ENCODE measurements around the gene PRKG1. TPM values are rescaled to one million over a fixed set of nuclear protein-coding genes. Genes with fewer than 3 reads are reported as not detected.
"Not testable (repeated sequence)": the region's sequence is repeated elsewhere in the genome, so short reads cannot be mapped to it uniquely, and the experiment has no call there.

PRKG1 gene
- total RNA-seq, 2 donors from 2014 or later: 8.1 to 16.6 TPM

- Histone ChIP-seq H3K4me3 (no peak overlapping the region), H3K36me3 (no peaks in the 10 kb centered on the region), H3K9me3 (no peaks in the 10 kb centered on the region), H3K27ac (no peak overlapping the region), H3K4me1 (no peaks in the 10 kb centered on the region), H3K9ac (ENCODE audit: low read depth in 2 of 2, low read length in 2 of 2) (no peak overlapping the region), H3K27me3 (no peaks in the 10 kb centered on the region)
- intact Hi-C loops (cut with DNase I): no loop called here
- no peak for TF ChIP-seq CTCF (IDR thresholded peaks at IDR 0.05)
- DNase-seq: no peak
Measured at GRCh38 chr10:51269821-51270220, 195.5 kb downstream of the PRKG1 start.

GRCh38 chr10:51270936-51271530, 196.7 kb downstream of the PRKG1 start:
- H3K4me3 ChIP-seq: no peak overlapping the region
- no peak overlapping the region for H3K9ac ChIP-seq (ENCODE audit: low read depth in 2 of 2, low read length in 2 of 2)
- no peak for DNase-seq
- H3K4me1 ChIP-seq: no peaks in the 10 kb centered on the region
- intact Hi-C loops (cut with DNase I): no loop called here
- no peaks in the 10 kb centered on the region for H3K27me3 ChIP-seq
- no peaks in the 10 kb centered on the region for H3K36me3 ChIP-seq
- no peak for TF ChIP-seq CTCF (IDR thresholded peaks at IDR 0.05)
- H3K27ac ChIP-seq: no peak overlapping the region
- no peaks in the 10 kb centered on the region for H3K9me3 ChIP-seq

GRCh38 chr10:51272099-51272498, 197.8 kb downstream of the PRKG1 start:
- H3K4me1 ChIP-seq; DNase-seq; H3K9ac ChIP-seq (ENCODE audit: low read depth in 2 of 2, low read length in 2 of 2); intact Hi-C loops (cut with DNase I); H3K36me3 ChIP-seq; H3K4me3 ChIP-seq; H3K27me3 ChIP-seq; H3K9me3 ChIP-seq; H3K27ac ChIP-seq: not testable (repeated sequence)

DNA sequence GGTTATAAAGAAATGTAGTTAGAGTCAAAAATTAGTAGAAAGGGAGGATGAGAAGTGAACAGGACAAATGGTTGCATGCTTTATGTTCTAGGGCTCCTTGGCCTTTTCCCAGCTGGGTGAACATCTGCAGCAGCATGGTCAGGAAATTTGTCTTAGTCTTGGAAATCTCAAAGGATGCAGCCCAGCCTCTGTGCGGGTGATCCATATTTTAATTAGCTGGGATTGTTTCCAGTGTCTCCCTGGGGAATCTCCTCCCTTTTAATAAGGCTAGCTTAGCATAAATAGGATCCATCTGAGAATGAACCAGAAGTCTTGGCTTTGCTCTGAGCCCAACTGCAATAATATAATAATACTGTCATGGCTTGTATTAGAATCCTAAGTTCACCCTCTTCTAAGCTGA, 198.3 kb downstream of the PRKG1 start:
- TF ChIP-seq CTCF (IDR thresholded peaks at IDR 0.05): no peak
- no peaks in the 10 kb centered on the region for H3K36me3 ChIP-seq
- DNase-seq: no peak
- H3K9ac ChIP-seq (ENCODE audit: low read depth in 2 of 2, low read length in 2 of 2): no peak overlapping the region
- intact Hi-C loops (cut with DNase I): no loop called here
- H3K9me3 ChIP-seq: no peaks in the 10 kb centered on the region
- H3K27me3 ChIP-seq: no peaks in the 10 kb centered on the region
- no peak overlapping the region for H3K4me3 ChIP-seq
- H3K27ac ChIP-seq: no peak overlapping the region
- H3K4me1 ChIP-seq: no peaks in the 10 kb centered on the region

DNA sequence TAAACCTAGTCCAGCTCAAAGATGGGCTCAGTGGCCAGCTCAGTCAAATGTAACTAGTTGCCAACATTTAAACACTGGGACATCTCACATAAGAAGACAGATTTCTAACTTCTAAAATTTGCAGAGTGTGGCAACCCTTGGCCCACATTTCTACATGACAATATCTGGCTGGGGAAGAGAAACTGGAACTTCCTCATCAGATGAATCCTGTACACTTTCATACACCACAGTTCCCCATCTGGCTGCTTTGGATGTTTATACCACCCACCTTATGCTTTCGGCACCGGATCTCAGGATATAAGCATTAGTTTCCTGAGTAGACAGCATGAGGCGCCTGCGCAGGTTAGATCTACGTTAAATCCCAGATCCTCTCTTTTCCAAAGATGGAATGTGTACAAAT, 199.3 kb downstream of the PRKG1 start:
- intact Hi-C loops (cut with DNase I): no loop called here
- Histone ChIP-seq H3K9me3 (no peaks in the 10 kb centered on the region), H3K4me3 (no peak overlapping the region), H3K9ac (ENCODE audit: low read depth in 2 of 2, low read length in 2 of 2) (no peak overlapping the region), H3K27ac (no peak overlapping the region), H3K36me3 (no peaks in the 10 kb centered on the region), H3K4me1 (no peaks in the 10 kb centered on the region), H3K27me3 (no peaks in the 10 kb centered on the region)
- DNase-seq: no peak
- TF ChIP-seq CTCF (IDR thresholded peaks at IDR 0.05): no peak

DNA sequence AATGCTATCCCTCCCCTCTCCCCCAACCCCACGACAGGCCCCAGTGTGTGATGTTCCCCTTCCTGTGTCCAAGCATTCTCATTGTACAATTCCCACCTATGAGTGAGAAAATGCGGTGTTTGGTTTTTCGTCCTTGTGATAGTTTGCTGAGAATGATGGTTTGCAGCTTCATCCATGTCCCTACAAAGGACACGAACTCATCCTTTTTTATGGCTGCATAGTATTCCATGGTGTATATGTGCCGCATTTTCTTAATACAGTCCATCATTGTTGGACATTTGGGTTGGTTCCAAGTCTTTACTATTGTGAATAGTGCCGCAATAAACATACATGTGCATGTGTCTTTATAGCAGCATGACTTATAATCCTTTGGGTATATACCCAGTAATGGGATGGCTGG, 201.8 kb downstream of the PRKG1 start:
- H3K27me3 ChIP-seq; H3K27ac ChIP-seq; H3K4me3 ChIP-seq; H3K4me1 ChIP-seq; DNase-seq; H3K9ac ChIP-seq (ENCODE audit: low read depth in 2 of 2, low read length in 2 of 2); H3K36me3 ChIP-seq; H3K9me3 ChIP-seq; intact Hi-C loops (cut with DNase I): not testable (repeated sequence)

- intact Hi-C loops (cut with DNase I); H3K4me1 ChIP-seq; H3K27ac ChIP-seq; H3K9me3 ChIP-seq; H3K9ac ChIP-seq (ENCODE audit: low read depth in 2 of 2, low read length in 2 of 2); DNase-seq; H3K4me3 ChIP-seq; H3K27me3 ChIP-seq; H3K36me3 ChIP-seq: not testable (repeated sequence)
Measured at GRCh38 chr10:51281387-51281786, 207.1 kb downstream of the PRKG1 start.

Data from colonic mucosa (tissue), 4 donors.